ACC112 (cell line): ENCODE results near the gene DOK1.

ENCODE experiments used
- H2AFZ ChIP-seq: fragments of 200-600 bp; sonication (generic); one replicate; pipeline ENCODE4 v1.6.0; 2017; ENCODE audit warnings: antibody characterized with exemption, low read length; ENCODE audit not compliant: unreplicated experiment
- H3K27ac ChIP-seq: fragments of 200-600 bp; sonication (generic); 2 replicates; pipeline ENCODE4 v1.5.1; 2014; ENCODE audit warnings: low read depth, mild to moderate bottlenecking, antibody characterized with exemption, low read length, moderate library complexity
- H3K27me3 ChIP-seq: fragments of 200-600 bp; sonication (generic); 2 replicates; pipeline ENCODE4 v1.6.1; 2014; ENCODE audit warnings: mild to moderate bottlenecking, antibody characterized with exemption, low read length, moderate library complexity, mixed read lengths; ENCODE audit not compliant: insufficient read depth
- H3K36me3 ChIP-seq: fragments of 200-600 bp; sonication (generic); 2 replicates; pipeline ENCODE4 v1.6.1; 2016; ENCODE audit warnings: mild to moderate bottlenecking, antibody characterized with exemption, low read length, moderate library complexity, mixed read lengths; ENCODE audit not compliant: insufficient read depth
- H3K4me1 ChIP-seq: fragments of 200-600 bp; sonication (generic); one replicate; pipeline ENCODE4 v1.6.1; 2016; ENCODE audit warnings: low read length, mixed read lengths; ENCODE audit not compliant: insufficient read depth, unreplicated experiment, control insufficient read depth
- H3K4me3 ChIP-seq: fragments of 200-600 bp; sonication (generic); 2 replicates; pipeline ENCODE4 v1.5.1; 2014; ENCODE audit warnings: mild to moderate bottlenecking, low read depth, low read length
- H3K79me2 ChIP-seq: fragments of 200-600 bp; sonication (generic); one replicate; pipeline ENCODE4 v1.6.0; 2016; ENCODE audit warnings: low read length; ENCODE audit not compliant: control insufficient read depth, unreplicated experiment, insufficient read depth

DOK1 gene

DNA sequence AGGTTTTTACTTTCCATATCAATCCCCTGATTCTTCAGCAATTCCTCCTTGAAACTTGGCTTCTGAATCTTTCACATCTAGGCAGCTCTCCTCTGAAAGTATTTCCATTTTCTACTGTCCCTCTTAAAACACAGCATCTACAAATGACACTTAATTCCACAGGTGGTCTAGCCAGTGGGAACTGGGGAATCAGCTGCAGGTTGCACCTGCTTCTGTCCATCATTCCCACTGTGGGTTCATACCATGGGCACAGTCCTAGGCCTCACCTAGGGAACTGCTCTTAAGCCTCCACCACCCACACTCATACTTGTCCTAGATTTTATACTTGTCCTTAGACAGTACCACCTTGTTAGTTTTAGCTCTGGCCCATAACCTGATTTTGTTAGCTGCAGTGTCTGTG lies 3.0 kb upstream of the DOK1 start:
- peaks cover 53% of the 10 kb centered on the region for H3K4me1 ChIP-seq
- H3K27me3 ChIP-seq, result no peaks in the 10 kb centered on the region
- H3K27ac ChIP-seq, result peak overlapping the region; percentile 89
- H3K79me2 ChIP-seq, result peaks cover 75% of the 10 kb centered on the region
- H3K36me3 ChIP-seq, result peaks cover 15% of the 10 kb centered on the region
- no peak overlapping the region for H2AFZ ChIP-seq
- peak overlapping the region; percentile 97 for H3K4me3 ChIP-seq

DNA sequence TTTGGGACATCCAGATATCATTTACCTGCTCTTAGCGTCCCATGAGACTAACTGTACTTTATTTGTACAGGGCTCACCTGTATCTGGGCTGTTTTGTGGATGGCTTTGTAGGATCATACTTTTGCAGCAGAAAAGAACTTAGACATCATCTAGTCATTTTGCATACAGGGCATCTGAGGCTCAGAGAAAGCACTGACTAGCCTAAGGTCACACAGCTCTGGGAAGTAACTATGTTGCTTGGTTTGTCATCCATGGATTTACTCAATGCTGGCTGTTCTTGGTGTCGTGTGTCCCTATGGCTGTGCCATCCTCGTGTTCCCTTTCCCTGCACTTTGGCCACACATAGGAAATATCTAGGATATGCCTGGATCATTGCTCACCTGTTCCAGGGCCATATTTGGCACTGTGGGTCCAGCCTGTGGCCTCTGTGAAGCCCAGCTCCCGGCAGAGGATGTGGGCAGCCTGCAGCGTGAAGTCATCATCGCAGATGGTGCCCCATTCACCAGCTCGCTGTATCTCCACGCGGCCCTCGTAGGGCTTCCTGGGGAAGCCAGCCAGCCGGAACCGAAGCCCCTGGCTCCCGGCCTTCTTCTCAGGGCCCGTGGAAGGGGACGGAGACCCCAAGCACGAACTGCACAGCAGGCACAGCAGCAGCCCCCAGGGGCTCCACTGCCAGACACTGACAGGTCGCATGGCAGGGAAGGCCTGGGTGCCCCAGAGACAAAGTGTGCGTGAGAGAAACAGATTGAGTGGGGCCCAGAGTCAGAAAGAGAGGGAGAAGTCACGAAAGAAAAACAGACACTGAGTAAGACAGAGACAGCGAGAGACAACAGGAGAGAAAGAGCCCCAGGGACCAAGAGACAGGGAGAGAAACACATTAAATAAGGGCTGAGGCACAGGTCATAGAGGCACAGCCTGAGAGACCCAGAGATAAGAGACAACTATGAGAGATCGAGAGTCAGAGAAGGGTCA lies 2.3 kb upstream of the DOK1 start:
- Histone ChIP-seq H3K27me3 (no peaks in the 10 kb centered on the region), H3K4me1 (peaks cover 59% of the 10 kb centered on the region), H3K27ac (peak overlapping the region; percentile 89), H3K4me3 (peak overlapping the region; percentile 97), H2AFZ (peak overlapping the region; percentile 53), H3K36me3 (peaks cover 18% of the 10 kb centered on the region), H3K79me2 (peaks cover 81% of the 10 kb centered on the region)

DNA sequence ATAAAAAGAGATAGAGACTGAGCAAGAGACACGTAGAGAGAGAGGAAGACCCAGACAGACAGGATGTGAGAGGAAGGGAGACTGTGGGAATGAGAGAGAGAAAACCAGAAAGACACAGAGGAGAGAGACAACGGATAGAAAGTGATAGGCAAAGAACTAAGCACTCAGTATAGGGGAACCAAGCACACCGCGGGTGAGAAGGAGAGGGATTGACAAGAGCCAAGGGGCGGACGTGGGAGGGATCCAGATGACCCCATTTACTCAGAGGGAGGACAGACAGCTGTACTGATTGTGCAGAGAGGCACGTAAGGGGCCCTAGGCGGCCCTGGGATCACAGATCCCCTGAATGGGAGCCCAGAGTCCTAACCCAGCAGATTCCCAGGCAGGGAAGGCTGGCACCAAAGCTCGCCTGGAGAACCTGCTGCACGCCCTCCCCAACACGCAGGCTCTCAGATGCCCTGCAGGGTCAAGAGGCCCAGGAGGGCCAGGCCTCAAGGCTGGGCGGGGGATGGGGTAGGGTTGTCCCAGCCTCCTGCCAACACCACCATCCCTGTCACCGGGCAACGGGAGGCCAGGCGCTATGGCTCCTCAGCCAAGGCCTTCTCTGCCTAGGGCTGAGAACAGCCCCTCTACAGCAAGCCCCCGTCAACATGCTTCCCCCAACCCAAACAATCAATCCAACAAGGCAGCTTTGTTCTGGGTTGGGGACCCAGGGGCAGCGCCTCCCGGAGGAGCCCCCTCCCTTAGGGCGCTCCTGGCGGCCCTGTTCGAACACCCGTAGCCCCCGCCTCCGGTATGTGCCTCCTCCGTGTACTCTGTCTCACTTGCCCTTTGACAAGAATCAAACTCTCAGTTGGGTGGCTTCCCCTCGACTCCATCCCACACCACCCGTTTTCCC lies 1.4 kb upstream of the DOK1 start:
- Histone ChIP-seq H2AFZ (peak overlapping the region; percentile 53), H3K4me1 (peaks cover 56% of the 10 kb centered on the region), H3K4me3 (peak overlapping the region; percentile 97), H3K36me3 (peaks cover 16% of the 10 kb centered on the region; the same call in 1 of the 2 replicates), H3K79me2 (peaks cover 79% of the 10 kb centered on the region), H3K27ac (peak overlapping the region; percentile 89), H3K27me3 (no peaks in the 10 kb centered on the region)

DNA sequence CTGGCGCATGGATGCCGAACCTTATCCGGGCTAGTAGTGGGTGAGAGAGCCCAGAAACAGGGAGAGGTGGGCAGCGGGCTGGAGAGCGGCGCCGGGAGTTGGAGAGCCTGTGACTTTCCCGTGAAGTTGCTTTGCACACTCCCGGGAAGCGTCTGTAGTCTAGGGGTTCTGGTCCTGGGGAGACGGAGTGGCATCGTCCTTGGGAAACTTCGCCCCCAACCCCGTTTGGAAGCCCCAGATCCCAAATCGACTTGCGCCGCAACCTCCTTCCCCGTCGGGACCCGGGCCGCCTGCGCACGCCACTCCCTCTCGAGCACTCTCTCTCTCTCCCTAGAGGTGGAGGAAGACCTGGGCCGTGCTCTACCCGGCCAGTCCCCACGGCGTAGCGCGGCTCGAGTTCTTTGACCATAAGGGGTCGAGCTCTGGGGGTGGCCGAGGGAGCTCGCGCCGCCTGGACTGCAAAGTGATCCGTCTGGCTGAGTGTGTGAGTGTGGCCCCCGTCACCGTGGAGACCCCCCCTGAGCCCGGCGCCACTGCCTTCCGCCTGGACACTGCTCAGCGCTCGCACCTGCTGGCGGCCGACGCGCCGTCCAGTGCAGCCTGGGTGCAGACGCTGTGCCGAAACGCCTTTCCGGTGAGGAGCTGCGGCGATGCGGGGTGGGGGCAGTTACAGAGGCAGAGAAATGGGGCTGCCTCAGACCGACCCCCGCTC lies 456 bp downstream of the DOK1 start:
- Histone ChIP-seq H3K27ac (peak overlapping the region; percentile 89), H3K36me3 (peaks cover 9% of the 10 kb centered on the region; the same call in 1 of the 2 replicates), H2AFZ (peak overlapping the region; percentile 49), H3K27me3 (no peaks in the 10 kb centered on the region), H3K79me2 (peaks cover 65% of the 10 kb centered on the region), H3K4me3 (peak overlapping the region; percentile 97), H3K4me1 (peaks cover 51% of the 10 kb centered on the region)

DNA sequence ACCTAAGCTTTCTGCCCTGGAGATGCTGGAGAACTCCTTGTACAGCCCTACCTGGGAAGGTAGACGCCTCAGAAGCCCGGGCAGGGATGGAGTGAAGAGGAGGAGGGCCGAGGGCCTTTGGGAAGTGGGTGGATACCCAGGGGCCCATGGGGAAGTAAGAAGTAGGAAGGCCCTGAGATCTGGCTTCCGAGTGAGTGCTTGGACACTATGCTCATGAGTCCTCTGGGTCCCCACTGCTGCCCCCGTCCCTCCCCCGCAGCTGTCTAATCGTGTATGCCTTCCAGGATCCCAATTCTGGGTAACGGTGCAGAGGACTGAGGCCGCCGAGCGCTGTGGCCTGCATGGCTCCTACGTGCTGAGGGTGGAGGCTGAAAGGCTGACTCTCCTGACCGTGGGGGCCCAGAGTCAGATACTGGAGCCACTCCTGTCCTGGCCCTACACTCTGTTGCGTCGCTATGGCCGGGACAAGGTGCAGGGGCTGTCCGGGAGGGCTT lies 1.1 kb downstream of the DOK1 start:
- Histone ChIP-seq H3K27ac (peak overlapping the region; percentile 89; the same call in 1 of the 2 replicates), H3K4me3 (peak overlapping the region; percentile 97), H3K27me3 (no peaks in the 10 kb centered on the region)

DNA sequence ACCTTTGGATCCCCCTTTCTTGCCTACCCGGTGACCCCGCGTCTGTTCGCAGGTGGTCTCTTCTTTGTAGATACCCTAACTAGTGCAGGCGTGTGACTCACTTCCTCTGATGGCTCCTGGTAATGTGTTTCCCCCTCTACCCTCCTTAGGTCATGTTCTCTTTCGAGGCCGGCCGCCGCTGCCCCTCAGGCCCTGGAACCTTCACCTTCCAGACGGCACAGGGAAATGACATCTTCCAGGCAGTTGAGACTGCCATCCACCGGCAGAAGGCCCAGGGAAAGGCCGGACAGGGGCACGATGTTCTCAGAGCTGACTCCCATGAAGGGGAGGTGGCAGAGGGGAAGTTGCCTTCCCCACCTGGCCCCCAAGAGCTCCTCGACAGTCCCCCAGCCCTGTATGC lies 1.6 kb downstream of the DOK1 start:
- Histone ChIP-seq H3K79me2 (peaks cover 53% of the 10 kb centered on the region), H3K4me1 (peaks cover 46% of the 10 kb centered on the region), H3K36me3 (peaks cover 7% of the 10 kb centered on the region; the same call in 1 of the 2 replicates), H3K27me3 (no peaks in the 10 kb centered on the region), H3K4me3 (peak overlapping the region; percentile 97), H3K27ac (no peak overlapping the region), H2AFZ (no peak overlapping the region)

More for the DNA sequence above, 1.1 kb downstream of the DOK1 start:
- Histone ChIP-seq H3K4me1 (peaks cover 49% of the 10 kb centered on the region), H2AFZ (no peak overlapping the region), H3K79me2 (peaks cover 58% of the 10 kb centered on the region), H3K36me3 (peaks cover 7% of the 10 kb centered on the region; the same call in 1 of the 2 replicates)

DNA sequence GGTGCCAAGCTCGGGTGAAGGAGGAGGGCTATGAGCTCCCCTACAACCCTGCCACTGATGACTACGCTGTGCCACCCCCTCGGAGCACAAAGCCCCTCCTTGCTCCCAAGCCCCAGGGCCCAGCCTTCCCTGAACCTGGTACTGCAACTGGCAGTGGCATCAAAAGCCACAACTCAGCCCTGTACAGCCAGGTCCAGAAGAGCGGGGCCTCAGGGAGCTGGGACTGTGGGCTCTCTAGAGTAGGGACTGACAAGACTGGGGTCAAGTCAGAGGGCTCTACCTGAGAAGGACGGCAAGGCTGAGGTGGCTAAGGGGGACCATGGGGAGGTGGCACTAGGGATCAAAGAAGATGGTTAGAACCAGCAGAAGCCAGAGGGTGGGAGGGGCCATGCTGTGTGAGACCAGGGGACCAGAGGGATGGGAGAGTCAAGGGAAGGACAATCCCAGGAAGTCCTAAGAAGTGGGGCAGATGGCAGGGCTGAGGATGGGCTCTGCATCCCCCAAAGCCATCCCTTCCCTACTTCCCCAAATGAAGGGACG lies 2.4 kb downstream of the DOK1 start:
- Histone ChIP-seq H3K79me2 (peaks cover 46% of the 10 kb centered on the region), H2AFZ (no peak overlapping the region), H3K4me3 (0 out of 2 replicates have a peak overlapping the region, but pooled peaks have one; percentile 13), H3K4me1 (peaks cover 39% of the 10 kb centered on the region), H3K36me3 (peaks cover 4% of the 10 kb centered on the region; the same call in 1 of the 2 replicates), H3K27me3 (no peaks in the 10 kb centered on the region), H3K27ac (no peak overlapping the region)

DNA sequence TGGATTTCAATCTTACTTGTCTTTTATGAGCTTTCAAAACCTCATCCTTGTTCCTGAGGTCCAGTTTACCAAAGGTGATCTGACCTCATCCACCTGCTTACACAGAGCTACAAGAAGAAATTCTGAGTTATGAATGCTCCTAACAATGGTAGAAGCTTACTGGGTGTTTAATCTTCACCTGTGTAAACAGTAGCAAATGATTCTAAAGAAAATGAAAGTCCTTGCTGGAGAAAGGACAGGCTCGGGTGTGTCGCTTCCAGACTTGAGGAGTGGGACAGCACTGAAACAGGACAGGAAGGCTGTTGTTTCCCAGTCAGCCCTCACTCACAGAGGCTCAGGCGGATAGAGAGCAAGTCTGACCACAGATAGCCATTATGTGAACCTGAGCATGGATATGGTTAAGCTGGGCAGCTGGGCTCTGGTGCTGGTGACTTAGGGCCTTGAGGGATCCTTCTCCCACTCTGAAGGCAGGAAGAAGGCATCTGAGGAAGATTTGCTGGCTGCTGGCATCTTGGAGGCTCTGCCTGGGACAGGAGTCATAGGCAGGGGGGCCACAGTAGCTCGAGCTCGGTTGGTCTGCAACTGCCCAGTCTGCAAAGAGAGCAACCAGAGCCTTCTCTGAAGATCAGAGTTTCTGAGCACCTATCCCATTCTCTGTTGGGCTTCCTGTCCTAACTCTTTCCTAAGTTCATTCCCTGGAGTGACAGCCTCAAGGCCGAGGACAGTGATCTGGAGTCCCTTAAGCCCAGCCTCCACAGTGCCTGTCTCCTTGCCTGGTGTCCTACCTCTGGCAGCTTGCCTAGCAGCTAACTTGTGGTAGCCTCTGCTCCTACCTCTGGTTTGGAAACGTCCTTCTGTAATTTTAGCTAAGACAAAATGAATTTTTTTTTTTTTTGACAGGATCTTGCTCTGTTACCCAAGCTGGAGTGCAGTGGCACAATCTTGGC lies 4.0 kb downstream of the DOK1 start:
- peak overlapping the region; percentile 14; the same call in 1 of the 2 replicates for H3K27ac ChIP-seq
- H3K79me2 ChIP-seq, result peaks cover 30% of the 10 kb centered on the region
- H3K4me1 ChIP-seq, result peaks cover 45% of the 10 kb centered on the region
- H2AFZ ChIP-seq, result no peak overlapping the region
- H3K27me3 ChIP-seq, result no peaks in the 10 kb centered on the region
- H3K4me3 ChIP-seq, result no peak overlapping the region
- peaks cover 4% of the 10 kb centered on the region; the same call in 1 of the 2 replicates for H3K36me3 ChIP-seq

DNA sequence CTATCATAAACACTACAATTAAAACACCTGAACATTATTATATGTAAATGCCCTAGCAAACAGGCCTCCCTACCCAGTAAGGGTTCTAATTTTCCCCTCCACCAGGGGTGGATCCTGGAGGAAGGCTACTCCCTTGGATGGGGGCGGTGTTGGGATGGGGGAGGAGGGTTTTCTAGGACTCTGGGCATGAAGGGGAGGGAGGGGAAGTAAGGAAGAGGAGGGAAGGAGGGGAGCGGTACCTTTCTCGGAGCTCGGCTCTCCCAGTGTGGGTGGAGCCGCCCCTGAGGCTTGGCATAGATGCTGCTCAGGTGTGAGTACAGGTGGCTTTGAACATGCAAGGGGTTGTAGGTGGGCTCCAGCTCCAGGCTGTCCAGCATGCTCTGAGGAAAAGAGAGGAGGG lies 5.4 kb downstream of the DOK1 start:
- Histone ChIP-seq H2AFZ (no peak overlapping the region), H3K79me2 (peaks cover 24% of the 10 kb centered on the region), H3K27me3 (no peaks in the 10 kb centered on the region), H3K4me3 (no peak overlapping the region), H3K36me3 (peaks cover 4% of the 10 kb centered on the region; the same call in 1 of the 2 replicates), H3K27ac (no peak overlapping the region), H3K4me1 (peaks cover 58% of the 10 kb centered on the region)
